ENCODE measurements around the gene PANK2.
"Not testable (repeated sequence)": the region's sequence is repeated elsewhere in the genome, so short reads cannot be mapped to it uniquely, and the experiment has no call there.

PANK2 gene

GRCh38 chr20:3888622-3889488 is at the start of gene PANK2:
Gene PANK2 (plus strand): TSS chr20:3889387.
- H3K9ac ChIP-seq, result peak within 1 kb of the TSS; percentile 76
- TF ChIP-seq CTCF (conservative IDR thresholded peaks at IDR 0.05; ENCODE audit: low read depth, low read length), result peak; percentile 22
- no peaks in the 10 kb centered on the region for H3K27me3 ChIP-seq (ENCODE audit: insufficient read depth, low read depth)
- H3K27ac ChIP-seq, result peak within 1 kb of the TSS; percentile 52
- peaks cover 20% of the 10 kb centered on the region for H3K4me1 ChIP-seq (ENCODE audit: low read depth, poor library complexity, severe bottlenecking)
- no peaks in the 10 kb centered on the region for H3K36me3 ChIP-seq (ENCODE audit: insufficient read depth)
- H4K20me1 ChIP-seq (ENCODE audit: insufficient read depth), result no peaks in the 10 kb centered on the region
- peak within 1 kb of the TSS; percentile 80 for H3K4me2 ChIP-seq
- no peak within 1 kb of the TSS for H3K4me3 ChIP-seq (IDR thresholded peaks at IDR 0.05; ENCODE audit: insufficient read depth, low read depth, low read length)
- H2AFZ ChIP-seq (ENCODE audit: low read depth), result peak within 1 kb of the TSS; percentile 31; the same call in 1 of the 2 replicates
- H3K79me2 ChIP-seq (ENCODE audit: insufficient read depth, low read depth), result peaks cover 54% of the 10 kb centered on the region

- H3K27ac ChIP-seq; H2AFZ ChIP-seq (ENCODE audit: low read depth); H3K4me2 ChIP-seq; H4K20me1 ChIP-seq (ENCODE audit: insufficient read depth); H3K4me1 ChIP-seq (ENCODE audit: low read depth, poor library complexity, severe bottlenecking); H3K27me3 ChIP-seq (ENCODE audit: insufficient read depth, low read depth); H3K36me3 ChIP-seq (ENCODE audit: insufficient read depth); H3K4me3 ChIP-seq (IDR thresholded peaks at IDR 0.05; ENCODE audit: insufficient read depth, low read depth, low read length); H3K79me2 ChIP-seq (ENCODE audit: insufficient read depth, low read depth); H3K9ac ChIP-seq: not testable (repeated sequence)
These were observed 49.0 kb upstream of the PANK2 start for GRCh38 chr20:3840201-3840600.

GRCh38 chr20:3842348-3842930 is 46.7 kb upstream of the PANK2 start:
- no peak for TF ChIP-seq CTCF (conservative IDR thresholded peaks at IDR 0.05; ENCODE audit: low read depth, low read length)
- Histone ChIP-seq H3K27ac (no peak overlapping the region), H3K4me3 (IDR thresholded peaks at IDR 0.05; ENCODE audit: insufficient read depth, low read depth, low read length) (no peak overlapping the region), H3K9ac (no peak overlapping the region), H3K4me1 (ENCODE audit: low read depth, poor library complexity, severe bottlenecking) (peaks cover 14% of the 10 kb centered on the region), H4K20me1 (ENCODE audit: insufficient read depth) (no peaks in the 10 kb centered on the region), H2AFZ (ENCODE audit: low read depth) (no peak overlapping the region), H3K4me2 (no peak overlapping the region), H3K79me2 (ENCODE audit: insufficient read depth, low read depth) (no peaks in the 10 kb centered on the region), H3K36me3 (ENCODE audit: insufficient read depth) (no peaks in the 10 kb centered on the region), H3K27me3 (ENCODE audit: insufficient read depth, low read depth) (no peaks in the 10 kb centered on the region)

- Histone ChIP-seq H3K79me2 (ENCODE audit: insufficient read depth, low read depth) (no peaks in the 10 kb centered on the region), H3K36me3 (ENCODE audit: insufficient read depth) (no peaks in the 10 kb centered on the region), H4K20me1 (ENCODE audit: insufficient read depth) (no peaks in the 10 kb centered on the region), H3K4me3 (IDR thresholded peaks at IDR 0.05; ENCODE audit: insufficient read depth, low read depth, low read length) (no peak overlapping the region), H3K4me2 (no peak overlapping the region), H3K9ac (no peak overlapping the region), H2AFZ (ENCODE audit: low read depth) (no peak overlapping the region), H3K27me3 (ENCODE audit: insufficient read depth, low read depth) (no peaks in the 10 kb centered on the region), H3K27ac (no peak overlapping the region), H3K4me1 (ENCODE audit: low read depth, poor library complexity, severe bottlenecking) (peaks cover 15% of the 10 kb centered on the region)
- no peak for TF ChIP-seq CTCF (conservative IDR thresholded peaks at IDR 0.05; ENCODE audit: low read depth, low read length)
These were observed 45.7 kb upstream of the PANK2 start for GRCh38 chr20:3843490-3843889.

GRCh38 chr20:3843990-3844619 is 45.1 kb upstream of the PANK2 start:
- not testable (repeated sequence) for H4K20me1 ChIP-seq (ENCODE audit: insufficient read depth); H3K9ac ChIP-seq; H3K79me2 ChIP-seq (ENCODE audit: insufficient read depth, low read depth); H3K27ac ChIP-seq; H3K27me3 ChIP-seq (ENCODE audit: insufficient read depth, low read depth); H3K4me3 ChIP-seq (IDR thresholded peaks at IDR 0.05; ENCODE audit: insufficient read depth, low read depth, low read length); H3K4me2 ChIP-seq; H3K36me3 ChIP-seq (ENCODE audit: insufficient read depth); H2AFZ ChIP-seq (ENCODE audit: low read depth)
- H3K4me1 ChIP-seq (ENCODE audit: low read depth, poor library complexity, severe bottlenecking), result peaks cover 15% of the 10 kb centered on the region
